ENCODE data around the gene PRPF38A. TPM values are rescaled to one million over a fixed set of nuclear protein-coding genes. Genes with fewer than 3 reads are reported as not detected.

The PRPF38A gene
- total RNA-seq, 1 experiment from 2014 or later: 62.4 TPM

DNA sequence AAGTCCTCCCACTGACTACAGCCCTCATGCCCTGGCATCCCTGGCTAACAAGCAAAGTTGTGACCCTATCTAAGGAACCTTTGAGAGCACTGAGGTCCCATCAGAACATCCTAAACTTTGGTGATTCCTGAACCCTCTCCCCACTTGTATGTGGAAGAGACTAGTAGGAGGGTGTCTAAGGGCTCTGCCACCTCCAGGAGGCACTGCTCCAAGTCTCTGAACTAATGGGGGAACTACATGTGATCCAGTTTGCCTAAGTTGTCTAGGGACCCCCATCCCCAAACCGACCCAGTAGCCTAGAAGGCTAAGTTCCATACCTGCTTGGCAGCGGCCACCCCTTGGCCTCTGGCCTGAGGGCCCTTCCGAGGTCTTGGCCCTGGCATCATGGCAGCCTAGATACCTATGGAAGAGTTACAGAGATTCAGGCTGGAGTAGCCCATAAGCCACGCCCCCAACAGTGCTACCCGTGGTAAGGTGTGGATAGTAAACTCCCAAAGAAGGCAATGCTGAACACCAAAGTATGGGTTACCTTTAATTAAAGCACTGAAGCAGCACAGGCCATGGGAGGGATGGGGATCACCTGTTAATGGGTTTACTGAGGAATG is 40.1 kb upstream of the PRPF38A start:
- Mint-ChIP-seq H3K36me3 (peaks cover 34% of the 10 kb centered on the region), H3K4me1 (peaks cover 25% of the 10 kb centered on the region), H3K9me3 (no peaks in the 10 kb centered on the region), H3K27me3 (ENCODE audit: low read depth) (no peaks in the 10 kb centered on the region; the same call in 1 of the 2 replicates), H3K4me3 (peak overlapping the region; percentile 91), H3K27ac (no peak overlapping the region)
- POLR2A ChIA-PET: interaction anchor here (1.1 to 2.4 kb wide), 2 partner anchors 13 to 40 kb away, joined by 7 to 10 read pairs; partner anchors contain the start of genes ORC1 and PRPF38A
- TF ChIP-seq, protein P1, sequence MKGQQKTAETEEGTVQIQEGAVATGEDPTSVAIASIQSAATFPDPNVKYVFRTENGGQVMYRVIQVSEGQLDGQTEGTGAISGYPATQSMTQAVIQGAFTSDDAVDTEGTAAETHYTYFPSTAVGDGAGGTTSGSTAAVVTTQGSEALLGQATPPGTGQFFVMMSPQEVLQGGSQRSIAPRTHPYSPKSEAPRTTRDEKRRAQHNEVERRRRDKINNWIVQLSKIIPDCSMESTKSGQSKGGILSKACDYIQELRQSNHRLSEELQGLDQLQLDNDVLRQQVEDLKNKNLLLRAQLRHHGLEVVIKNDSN (CRISPR knock-in tag; IDR thresholded peaks at IDR 0.05): no peak
- TF ChIP-seq JAZF1 (CRISPR knock-in tag; IDR thresholded peaks at IDR 0.05) (no peak), ZNF671 (CRISPR knock-in tag; IDR thresholded peaks at IDR 0.05) (no peak), NFATC4 (CRISPR knock-in tag; IDR thresholded peaks at IDR 0.05) (no peak), CREM (CRISPR knock-in tag; IDR thresholded peaks at IDR 0.05) (no peak), SMAD4 (CRISPR knock-in tag; IDR thresholded peaks at IDR 0.05) (no peak), GTF2I (CRISPR knock-in tag; conservative IDR thresholded peaks at IDR 0.05) (no peak), GABPB1 (CRISPR knock-in tag; IDR thresholded peaks at IDR 0.05) (no peak)
- TF ChIP-seq, protein P2, sequence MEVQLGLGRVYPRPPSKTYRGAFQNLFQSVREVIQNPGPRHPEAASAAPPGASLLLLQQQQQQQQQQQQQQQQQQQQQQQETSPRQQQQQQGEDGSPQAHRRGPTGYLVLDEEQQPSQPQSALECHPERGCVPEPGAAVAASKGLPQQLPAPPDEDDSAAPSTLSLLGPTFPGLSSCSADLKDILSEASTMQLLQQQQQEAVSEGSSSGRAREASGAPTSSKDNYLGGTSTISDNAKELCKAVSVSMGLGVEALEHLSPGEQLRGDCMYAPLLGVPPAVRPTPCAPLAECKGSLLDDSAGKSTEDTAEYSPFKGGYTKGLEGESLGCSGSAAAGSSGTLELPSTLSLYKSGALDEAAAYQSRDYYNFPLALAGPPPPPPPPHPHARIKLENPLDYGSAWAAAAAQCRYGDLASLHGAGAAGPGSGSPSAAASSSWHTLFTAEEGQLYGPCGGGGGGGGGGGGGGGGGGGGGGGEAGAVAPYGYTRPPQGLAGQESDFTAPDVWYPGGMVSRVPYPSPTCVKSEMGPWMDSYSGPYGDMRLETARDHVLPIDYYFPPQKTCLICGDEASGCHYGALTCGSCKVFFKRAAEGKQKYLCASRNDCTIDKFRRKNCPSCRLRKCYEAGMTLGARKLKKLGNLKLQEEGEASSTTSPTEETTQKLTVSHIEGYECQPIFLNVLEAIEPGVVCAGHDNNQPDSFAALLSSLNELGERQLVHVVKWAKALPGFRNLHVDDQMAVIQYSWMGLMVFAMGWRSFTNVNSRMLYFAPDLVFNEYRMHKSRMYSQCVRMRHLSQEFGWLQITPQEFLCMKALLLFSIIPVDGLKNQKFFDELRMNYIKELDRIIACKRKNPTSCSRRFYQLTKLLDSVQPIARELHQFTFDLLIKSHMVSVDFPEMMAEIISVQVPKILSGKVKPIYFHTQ (CRISPR knock-in tag; IDR thresholded peaks at IDR 0.05): no peak
- no peak for ATAC-seq
- CTCF ChIA-PET: interaction anchor here (1.3 kb wide), 1 partner anchor 13 kb away, joined by 7 read pairs; no protein-coding TSS in a partner anchor
- DNase-seq (ENCODE audit: low spot score): no peak

DNA sequence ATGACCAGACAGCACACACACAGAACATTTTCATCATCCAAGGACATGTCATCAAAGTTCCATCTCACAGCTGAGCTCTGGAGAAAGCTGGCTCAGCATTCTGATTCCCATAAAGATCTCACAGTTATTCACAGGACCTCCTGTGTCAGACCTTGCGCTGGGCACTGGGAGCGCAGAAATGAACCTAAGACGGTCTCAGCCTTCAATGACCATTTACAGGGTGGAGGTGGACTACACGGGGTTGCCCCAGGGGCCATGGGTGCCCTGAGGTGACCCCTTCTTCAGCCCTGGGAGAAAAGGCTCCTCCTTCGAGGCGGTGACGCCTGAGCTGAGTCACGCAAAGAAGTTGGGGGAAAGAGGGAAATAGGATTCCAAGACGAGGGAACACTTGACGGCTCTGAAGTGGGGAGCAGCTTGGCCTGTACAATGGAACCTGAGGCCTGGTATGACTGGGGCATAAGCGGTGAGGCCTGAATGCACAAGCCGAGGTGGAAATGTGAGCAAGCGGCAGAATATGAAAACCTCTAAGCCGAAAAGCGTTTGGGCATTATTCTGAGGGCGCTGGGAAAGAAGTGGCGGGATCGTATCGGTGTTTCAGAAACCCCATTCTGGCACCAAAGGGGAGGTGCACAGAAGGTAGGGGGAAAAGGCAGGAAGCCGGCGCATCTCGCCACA is 39.2 kb upstream of the PRPF38A start:
- TF ChIP-seq CBFB (CRISPR knock-in tag; IDR thresholded peaks at IDR 0.05; ENCODE audit: low read depth) (no peak), GABPB1 (CRISPR knock-in tag; IDR thresholded peaks at IDR 0.05) (0 out of 2 replicates have a peak, but pooled peaks have one; percentile 8)
- CTCF ChIA-PET: interaction anchor here (1.3 to 1.8 kb wide), 2 partner anchors 14 to 17 kb away, joined by 7 to 10 read pairs; no protein-coding TSS in a partner anchor
- DNase-seq (ENCODE audit: low spot score) (peak; percentile 26), ATAC-seq (no peak)
- Mint-ChIP-seq H3K9me3 (no peaks in the 10 kb centered on the region), H3K36me3 (peaks cover 29% of the 10 kb centered on the region), H3K4me1 (peaks cover 25% of the 10 kb centered on the region), H3K27me3 (ENCODE audit: low read depth) (no peaks in the 10 kb centered on the region; the same call in 1 of the 2 replicates), H3K4me3 (peak overlapping the region; percentile 91), H3K27ac (peak overlapping the region; percentile 89)
- POLR2A ChIA-PET: interaction anchor here (1.1 to 2.4 kb wide), 2 partner anchors 14 to 39 kb away, joined by 7 to 10 read pairs; partner anchors contain the start of genes ORC1 and PRPF38A

DNA sequence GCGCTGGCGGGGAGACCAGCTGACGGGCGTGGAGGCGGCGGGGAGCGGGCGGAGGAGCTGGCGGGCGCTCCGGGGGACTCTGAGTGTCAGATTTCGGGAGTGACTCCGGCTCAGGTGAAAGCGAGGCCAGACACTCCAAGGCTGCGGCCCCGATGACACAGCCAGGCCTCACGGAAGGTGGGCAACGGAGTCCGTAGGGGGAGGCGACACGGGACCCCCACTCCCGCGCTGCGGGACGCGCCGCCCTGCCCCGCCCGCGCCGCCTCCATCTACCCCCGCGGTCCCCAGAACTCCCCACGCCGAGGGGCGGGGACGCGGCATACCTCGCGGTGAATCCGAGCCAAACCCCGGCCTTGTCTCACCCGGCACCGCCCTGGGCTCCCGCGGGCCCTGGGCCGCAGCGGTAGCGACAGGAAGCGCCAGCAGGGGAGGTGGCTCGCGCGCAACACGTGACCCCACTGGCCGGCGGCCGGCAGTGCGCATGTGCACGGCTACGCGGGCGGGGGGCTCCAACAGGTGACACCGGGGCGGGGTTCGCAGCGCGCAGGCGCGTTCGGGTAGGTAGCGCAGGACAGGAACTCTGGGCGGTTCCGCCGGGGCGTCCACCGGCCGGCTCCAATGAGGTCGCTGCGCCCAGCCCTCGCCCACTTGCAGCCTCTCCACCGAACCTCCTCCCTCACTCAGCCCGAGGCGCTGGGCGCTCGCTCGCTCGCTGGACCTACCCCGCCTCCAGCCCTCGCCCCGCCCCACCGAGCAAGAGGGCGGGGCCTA is 38.5 kb upstream of the PRPF38A start, which contains the start of gene CC2D1B:
Gene CC2D1B, minus strand, starts transcription at position 460 of the 771 bp plus-strand sequence. CDS start 1,585 bp downstream, outside the sequence.
- Mint-ChIP-seq H3K36me3 (peaks cover 26% of the 10 kb centered on the region), H3K27ac (peak within 1 kb of the TSS; percentile 91), H3K4me3 (peak within 1 kb of the TSS; percentile 91), H3K9me3 (no peaks in the 10 kb centered on the region), H3K27me3 (ENCODE audit: low read depth) (no peaks in the 10 kb centered on the region; the same call in 1 of the 2 replicates), H3K4me1 (peaks cover 25% of the 10 kb centered on the region)
- ChIA-PET CTCF (interaction anchor here (0.6 to 1.8 kb wide), 4 partner anchors 15 to 316 kb away, joined by 3 to 10 read pairs (median 5); no protein-coding TSS in a partner anchor), POLR2A (interaction anchor here (0.6 to 2.4 kb wide), 4 partner anchors 14 to 267 kb away, joined by 3 to 10 read pairs (median 6); partner anchors contain the start of genes ORC1, PRPF38A and SHISAL2A)
- ATAC-seq (peak; percentile 96), DNase-seq (ENCODE audit: low spot score) (peak; percentile 99)
- TF ChIP-seq FOXP1 (CRISPR knock-in tag; IDR thresholded peaks at IDR 0.05; ENCODE audit: borderline replicate concordance) (peak; percentile 88), SMAD4 (CRISPR knock-in tag; IDR thresholded peaks at IDR 0.05) (no peak), MXD4 (CRISPR knock-in tag; IDR thresholded peaks at IDR 0.05; ENCODE audit: borderline replicate concordance) (no peak), ZNF232 (CRISPR knock-in tag; IDR thresholded peaks at IDR 0.05) (peak; percentile 83), NR1H2 (CRISPR knock-in tag; IDR thresholded peaks at IDR 0.05) (no peak), CREB1 (CRISPR knock-in tag; IDR thresholded peaks at IDR 0.05) (0 out of 2 replicates have a peak, but pooled peaks have one; percentile 61), RORB (CRISPR knock-in tag; IDR thresholded peaks at IDR 0.05) (no peak), FOXK1 (CRISPR knock-in tag; IDR thresholded peaks at IDR 0.05) (peak; percentile 60; the same call in 1 of the 2 replicates)
- TF ChIP-seq, protein P3, sequence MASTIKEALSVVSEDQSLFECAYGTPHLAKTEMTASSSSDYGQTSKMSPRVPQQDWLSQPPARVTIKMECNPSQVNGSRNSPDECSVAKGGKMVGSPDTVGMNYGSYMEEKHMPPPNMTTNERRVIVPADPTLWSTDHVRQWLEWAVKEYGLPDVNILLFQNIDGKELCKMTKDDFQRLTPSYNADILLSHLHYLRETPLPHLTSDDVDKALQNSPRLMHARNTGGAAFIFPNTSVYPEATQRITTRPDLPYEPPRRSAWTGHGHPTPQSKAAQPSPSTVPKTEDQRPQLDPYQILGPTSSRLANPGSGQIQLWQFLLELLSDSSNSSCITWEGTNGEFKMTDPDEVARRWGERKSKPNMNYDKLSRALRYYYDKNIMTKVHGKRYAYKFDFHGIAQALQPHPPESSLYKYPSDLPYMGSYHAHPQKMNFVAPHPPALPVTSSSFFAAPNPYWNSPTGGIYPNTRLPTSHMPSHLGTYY (CRISPR knock-in tag; IDR thresholded peaks at IDR 0.05): no peak
- TF ChIP-seq, protein P4, sequence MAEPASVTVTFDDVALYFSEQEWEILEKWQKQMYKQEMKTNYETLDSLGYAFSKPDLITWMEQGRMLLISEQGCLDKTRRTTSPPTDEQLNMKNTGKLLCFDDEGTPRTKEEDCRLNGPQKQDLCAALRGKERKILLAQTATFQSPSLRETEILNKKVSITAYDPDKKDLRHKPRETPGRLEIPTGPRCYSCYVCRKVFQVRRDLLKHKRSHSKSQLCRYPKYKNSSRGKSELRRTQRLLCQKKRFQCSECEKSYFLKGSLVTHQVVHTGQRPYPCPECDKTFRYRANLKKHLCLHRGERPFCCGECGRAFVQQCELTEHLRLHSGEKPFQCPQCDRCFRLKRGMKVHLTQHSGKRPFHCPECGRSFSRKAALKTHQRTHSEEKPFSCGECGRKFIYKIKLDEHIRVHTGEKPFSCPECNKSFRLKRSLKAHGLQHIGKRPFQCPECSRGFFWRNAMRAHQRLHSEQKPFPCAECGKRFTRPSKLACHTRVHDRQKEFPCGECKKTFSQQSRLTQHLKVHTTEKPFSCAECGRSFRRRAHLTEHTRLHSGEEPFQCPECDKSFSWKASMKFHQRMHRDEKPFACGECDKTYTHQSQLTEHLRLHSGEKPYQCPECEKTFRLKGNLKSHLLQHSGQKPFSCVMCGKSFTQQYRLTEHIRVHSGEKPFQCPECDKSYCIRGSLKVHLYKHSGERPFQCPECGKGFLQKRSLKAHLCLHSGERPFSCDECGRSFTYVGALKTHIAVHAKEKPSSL (CRISPR knock-in tag; conservative IDR thresholded peaks at IDR 0.05): no peak
- TF ChIP-seq, protein P5, sequence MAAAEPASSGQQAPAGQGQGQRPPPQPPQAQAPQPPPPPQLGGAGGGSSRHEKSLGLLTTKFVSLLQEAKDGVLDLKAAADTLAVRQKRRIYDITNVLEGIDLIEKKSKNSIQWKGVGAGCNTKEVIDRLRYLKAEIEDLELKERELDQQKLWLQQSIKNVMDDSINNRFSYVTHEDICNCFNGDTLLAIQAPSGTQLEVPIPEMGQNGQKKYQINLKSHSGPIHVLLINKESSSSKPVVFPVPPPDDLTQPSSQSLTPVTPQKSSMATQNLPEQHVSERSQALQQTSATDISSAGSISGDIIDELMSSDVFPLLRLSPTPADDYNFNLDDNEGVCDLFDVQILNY (CRISPR knock-in tag; IDR thresholded peaks at IDR 0.05): peak; percentile 86; the same call in 1 of the 2 replicates
